ENCODE results near the gene TMEM151A.

- no peak for TF ChIP-seq CTCF (conservative IDR thresholded peaks at IDR 0.05; ENCODE audit: low read depth in 2 of 2)
- no peak for TF ChIP-seq POLR2AphosphoS5 (IDR thresholded peaks at IDR 0.05; ENCODE audit: low read depth)
- no peak for TF ChIP-seq EZH2 (IDR thresholded peaks at IDR 0.05; ENCODE audit: low read depth, unreplicated experiment)
Observed at GRCh38 chr11:66299186-66299585, 7.5 kb downstream of the TMEM151A start.
